ENCODE data around the gene GPATCH8. TPM values are rescaled to one million over a fixed set of nuclear protein-coding genes. Genes with fewer than 3 reads are reported as not detected.

The GPATCH8 gene
- total RNA-seq, 1 donor from 2014 or later: 44.1 TPM

- H3F3A ChIP-seq (ENCODE audit: low read depth): no peaks in the 10 kb centered on the region
- no peak overlapping the region for H3K4me2 ChIP-seq
- Mint-ChIP-seq H3K4me3 (no peak overlapping the region), H3K27me3 (ENCODE audit: insufficient read depth, low read depth) (no peaks in the 10 kb centered on the region), H3K4me1 (no peaks in the 10 kb centered on the region), H3K36me3 (peaks cover 13% of the 10 kb centered on the region), H3K27ac (no peak overlapping the region), H3K9me3 (no peaks in the 10 kb centered on the region)
- H2AFZ ChIP-seq (replicated peaks): no peak overlapping the region
- no peaks in the 10 kb centered on the region for H3K4me1 ChIP-seq
- H3K9ac ChIP-seq: no peak overlapping the region
- no peaks in the 10 kb centered on the region for H3K27me3 ChIP-seq
- H3K4me3 ChIP-seq: no peak overlapping the region
- no peaks in the 10 kb centered on the region for H4K20me1 ChIP-seq (ENCODE audit: low read depth)
- DNase-seq (ENCODE audit: low spot score): no peak
- no peaks in the 10 kb centered on the region for H3K9me3 ChIP-seq (ENCODE audit: low read depth)
- TF ChIP-seq EZH2 (IDR thresholded peaks at IDR 0.05): no peak
- no peak for TF ChIP-seq CTCF (IDR thresholded peaks at IDR 0.05)
- TF ChIP-seq EZH2phosphoT487 (IDR thresholded peaks at IDR 0.05): no peak
- no peak overlapping the region for H3K27ac ChIP-seq
- peaks cover 8% of the 10 kb centered on the region for H3K36me3 ChIP-seq
- no peaks in the 10 kb centered on the region for H3K79me2 ChIP-seq (ENCODE audit: low read depth)
These were observed 86.5 kb downstream of the GPATCH8 start for GRCh38 chr17:44416558-44417289.

GRCh38 chr17:44414394-44415155 is 88.6 kb downstream of the GPATCH8 start:
- Mint-ChIP-seq H3K27me3 (ENCODE audit: insufficient read depth, low read depth) (no peaks in the 10 kb centered on the region), H3K9me3 (no peaks in the 10 kb centered on the region), H3K4me3 (no peak overlapping the region), H3K27ac (no peak overlapping the region), H3K36me3 (peaks cover 13% of the 10 kb centered on the region), H3K4me1 (no peaks in the 10 kb centered on the region)
- H4K20me1 ChIP-seq (ENCODE audit: low read depth): no peaks in the 10 kb centered on the region
- no peak overlapping the region for H3K27ac ChIP-seq
- H3K9ac ChIP-seq: no peak overlapping the region
- H3F3A ChIP-seq (ENCODE audit: low read depth): no peaks in the 10 kb centered on the region
- no peaks in the 10 kb centered on the region for H3K36me3 ChIP-seq
- no peak overlapping the region for H2AFZ ChIP-seq (replicated peaks)
- no peak overlapping the region for H3K4me2 ChIP-seq
- no peak overlapping the region for H3K4me3 ChIP-seq
- TF ChIP-seq EZH2phosphoT487 (IDR thresholded peaks at IDR 0.05) (no peak), CTCF (IDR thresholded peaks at IDR 0.05) (no peak)
- no peaks in the 10 kb centered on the region for H3K9me3 ChIP-seq (ENCODE audit: low read depth)
- H3K27me3 ChIP-seq: no peaks in the 10 kb centered on the region
- H3K4me1 ChIP-seq: no peaks in the 10 kb centered on the region
- no peaks in the 10 kb centered on the region for H3K79me2 ChIP-seq (ENCODE audit: low read depth)
- no peak for DNase-seq (ENCODE audit: low spot score)

GRCh38 chr17:44409309-44410028 is 93.7 kb downstream of the GPATCH8 start:
- Histone ChIP-seq H3K4me3 (no peak overlapping the region), H3K36me3 (peaks cover 4% of the 10 kb centered on the region), H3F3A (ENCODE audit: low read depth) (peaks cover 5% of the 10 kb centered on the region), H3K4me1 (no peaks in the 10 kb centered on the region), H3K9me3 (ENCODE audit: low read depth) (no peaks in the 10 kb centered on the region), H4K20me1 (ENCODE audit: low read depth) (no peaks in the 10 kb centered on the region), H3K27ac (no peak overlapping the region), H3K27me3 (no peaks in the 10 kb centered on the region), H3K4me2 (no peak overlapping the region), H2AFZ (replicated peaks) (no peak overlapping the region), H3K79me2 (ENCODE audit: low read depth) (no peaks in the 10 kb centered on the region), H3K9ac (no peak overlapping the region)
- no peak for DNase-seq (ENCODE audit: low spot score)
- H3K27ac Mint-ChIP-seq: no peak overlapping the region
- peaks cover 2% of the 10 kb centered on the region for H3K27me3 Mint-ChIP-seq (ENCODE audit: insufficient read depth, low read depth)
- H3K9me3 Mint-ChIP-seq: no peaks in the 10 kb centered on the region
- no peaks in the 10 kb centered on the region for H3K4me1 Mint-ChIP-seq
- H3K4me3 Mint-ChIP-seq: no peak overlapping the region
- no peak for TF ChIP-seq EZH2 (IDR thresholded peaks at IDR 0.05)
- H3K36me3 Mint-ChIP-seq: peaks cover 8% of the 10 kb centered on the region

All from neural progenitor cell (in vitro differentiated cells).